PC-9 (cell line): ENCODE data around the gene HDAC11. TPM values are rescaled to one million over a fixed set of nuclear protein-coding genes. Genes with fewer than 3 reads are reported as not detected.
A peak's percentile ranks its signal among the peaks of the same experiment; 100 is the strongest.

Source experiments
- BruUV-seq: library from RNA; stranded (reverse); fragments of 400-500 nt; replicated peaks from 2 replicates; lab custom pipeline; 2021; lab: Mats Ljungman, UMichigan
- CTCF ChIA-PET: fragments of 300-600 bp; sonication (Branson Sonifier 250); formaldehyde crosslinking; loops from one replicate; lab custom pipeline; 2022; ENCODE audit warnings: antibody characterized with exemption; lab: Charles Lee
- POLR2A ChIA-PET: fragments of 300-600 bp; sonication (Branson Sonifier 250); formaldehyde crosslinking; loops from one replicate; lab custom pipeline; 2022; ENCODE audit warnings: antibody characterized with exemption; ENCODE audit not compliant: unreplicated experiment; lab: Charles Lee
- DNase-seq, 2 experiments: peaks; one replicate each; pipeline versions ENCODE4 v3.0.0 to v3.0.0-alpha.2; 2015 to 2022; ENCODE audit warnings: mixed read lengths in 1 of 2
- H2AFZ ChIP-seq: fragments of 200-600 bp; sonication (generic); 2 replicates; pipeline ENCODE4 v1.8.1; 2017; ENCODE audit warnings: antibody characterized with exemption
- H3F3A ChIP-seq: fragments of 200-600 bp; sonication (generic); 2 replicates; pipeline ENCODE4 v1.8.1; 2017; ENCODE audit warnings: antibody characterized with exemption, mild to moderate bottlenecking, low read depth; ENCODE audit not compliant: insufficient read depth
- H3K27ac ChIP-seq: fragments of 200-600 bp; sonication (generic); 2 replicates; pipeline ENCODE4 v1.6.1; 2016; ENCODE audit warnings: mixed run types
- H3K27me3 ChIP-seq: fragments of 200-600 bp; sonication (generic); 2 replicates; pipeline ENCODE4 v1.6.1; 2016; ENCODE audit warnings: low read depth, mixed run types; ENCODE audit not compliant: insufficient read depth
- H3K36me3 ChIP-seq: fragments of 200-600 bp; sonication (generic); 2 replicates; pipeline ENCODE4 v1.6.1; 2016; ENCODE audit warnings: low read depth, mixed run types
- H3K4me1 ChIP-seq: fragments of 200-600 bp; sonication (generic); replicated peaks from 2 replicates; pipeline ENCODE4 v1.6.1; 2016; ENCODE audit warnings: mixed run types; ENCODE audit not compliant: insufficient read depth
- H3K4me2 ChIP-seq: fragments of 200-600 bp; sonication (generic); 2 replicates; pipeline ENCODE4 v1.6.1; 2017; ENCODE audit warnings: mixed run types
- H3K4me3 ChIP-seq: fragments of 200-600 bp; sonication (generic); 2 replicates; pipeline ENCODE4 v1.6.1; 2016; ENCODE audit warnings: mixed run types
- H3K79me2 ChIP-seq: fragments of 200-600 bp; sonication (generic); 2 replicates; pipeline ENCODE4 v1.6.1; 2017; ENCODE audit warnings: low read depth, mixed run types
- H3K9me2 ChIP-seq: fragments of 200-600 bp; sonication (generic); 2 replicates; pipeline ENCODE4 v1.8.1; 2017; ENCODE audit warnings: mild to moderate bottlenecking; ENCODE audit not compliant: insufficient read depth
- H3K9me3 ChIP-seq: fragments of 200-600 bp; sonication (generic); 2 replicates; pipeline ENCODE4 v1.8.1; 2016; ENCODE audit warnings: low read depth; ENCODE audit not compliant: insufficient read depth
- H4K20me1 ChIP-seq: fragments of 200-600 bp; sonication (generic); 2 replicates; pipeline ENCODE4 v1.8.1; 2017; ENCODE audit not compliant: insufficient read depth
- CTCF ChIP-seq: fragments of 200-600 bp; sonication (generic); conservative IDR thresholded peaks from 2 replicates; pipeline ENCODE4 v1.6.1; 2017; ENCODE audit warnings: mixed run types, antibody characterized with exemption, mild to moderate bottlenecking, moderate library complexity
- EZH2 ChIP-seq: fragments of 200-600 bp; sonication (generic); IDR thresholded peaks from 2 replicates; pipeline ENCODE4 v1.8.0; 2017; ENCODE audit warnings: antibody characterized with exemption, low read depth
- intact Hi-C: fragments of 100-400 bp; cut with micrococcal nuclease; formaldehyde crosslinking; loops from one replicate; pipeline ENCODE4 v1.10.0; 2022; ENCODE audit not compliant: unreplicated experiment
- total RNA-seq: library from RNA; stranded (reverse); gene quantifications from 2 replicates; pipeline ENCODE4 v1.2.3, GENCODE V29; 2021

HDAC11 gene
- total RNA-seq, 1 experiment from 2014 or later = 18.4 TPM

- ChIA-PET CTCF (no interaction called here), POLR2A (interaction anchor here (0.5 kb wide), 1 partner anchor 639 kb away, joined by 5 read pairs; no protein-coding TSS in a partner anchor)
- Histone ChIP-seq H3K27me3 (no peaks in the 10 kb centered on the region), H3K4me3 (no peak overlapping the region), H3F3A (peaks cover 5% of the 10 kb centered on the region), H3K36me3 (no peaks in the 10 kb centered on the region), H3K27ac (no peak overlapping the region), H3K9me2 (no peaks in the 10 kb centered on the region), H3K4me1 (peaks cover 28% of the 10 kb centered on the region), H4K20me1 (no peaks in the 10 kb centered on the region), H3K9me3 (no peaks in the 10 kb centered on the region), H3K4me2 (no peak overlapping the region), H2AFZ (no peak overlapping the region), H3K79me2 (no peaks in the 10 kb centered on the region)
- no peak for DNase-seq
- intact Hi-C loops = no loop called here
- TF ChIP-seq CTCF = no peak
- no peak for TF ChIP-seq EZH2
- no TSS peak for BruUV-seq
These were observed 6.1 kb upstream of the HDAC11 start for GRCh38 chr3:13474021-13474420.

- Histone ChIP-seq H3K4me2 (no peak overlapping the region), H3K4me1 (peaks cover 34% of the 10 kb centered on the region), H2AFZ (no peak overlapping the region), H3K4me3 (no peak overlapping the region), H3K79me2 (no peaks in the 10 kb centered on the region), H3K27me3 (no peaks in the 10 kb centered on the region), H3F3A (peaks cover 5% of the 10 kb centered on the region), H3K27ac (no peak overlapping the region), H3K9me2 (no peaks in the 10 kb centered on the region), H3K9me3 (no peaks in the 10 kb centered on the region), H4K20me1 (no peaks in the 10 kb centered on the region), H3K36me3 (no peaks in the 10 kb centered on the region)
- POLR2A ChIA-PET = interaction anchor here (0.5 kb wide), 1 partner anchor 640 kb away, joined by 5 read pairs; no protein-coding TSS in a partner anchor
- no TSS peak for BruUV-seq
- no peak for DNase-seq
- TF ChIP-seq EZH2 (no peak), CTCF (no peak)
- CTCF ChIA-PET = no interaction called here
- intact Hi-C loops = no loop called here
These were observed 5.3 kb upstream of the HDAC11 start for GRCh38 chr3:13474776-13475303.

GRCh38 chr3:13475871-13476590 is 4.1 kb upstream of the HDAC11 start:
- POLR2A ChIA-PET = interaction anchor here (0.6 kb wide), 2 partner anchors 9 to 454 kb away, joined by 7 to 16 read pairs; no protein-coding TSS in a partner anchor

More at GRCh38 chr3:13475871-13476590, 4.1 kb upstream of the HDAC11 start:
- Histone ChIP-seq H3K36me3 (no peaks in the 10 kb centered on the region), H2AFZ (no peak overlapping the region), H3K9me3 (no peaks in the 10 kb centered on the region), H3K9me2 (no peaks in the 10 kb centered on the region), H3K4me2 (0 out of 2 replicates have a peak overlapping the region, but pooled peaks have one; percentile 11), H3K4me1 (peaks cover 32% of the 10 kb centered on the region), H3K4me3 (no peak overlapping the region), H3F3A (peaks cover 5% of the 10 kb centered on the region), H3K27ac (no peak overlapping the region), H3K79me2 (no peaks in the 10 kb centered on the region), H4K20me1 (no peaks in the 10 kb centered on the region), H3K27me3 (no peaks in the 10 kb centered on the region)
- BruUV-seq = no TSS peak
- intact Hi-C loops = no loop called here
- TF ChIP-seq EZH2 (no peak), CTCF (no peak)
- CTCF ChIA-PET = interaction anchor here (1.0 kb wide), 1 partner anchor 9 kb away, joined by 3 read pairs; no protein-coding TSS in a partner anchor
- peak; percentile 33 to 55 for DNase-seq
